ENCODE data around the gene CCT6B. TPM values are rescaled to one million over a fixed set of nuclear protein-coding genes. Genes with fewer than 3 reads are reported as not detected.
A peak's percentile ranks its signal among the peaks of the same experiment; 100 is the strongest.
"Not testable (repeated sequence)": the region's sequence is repeated elsewhere in the genome, so short reads cannot be mapped to it uniquely, and the experiment has no call there.

CCT6B gene
- total RNA-seq, 2 donors from 2014 or later, result 0.67 to 2.3 TPM

DNA sequence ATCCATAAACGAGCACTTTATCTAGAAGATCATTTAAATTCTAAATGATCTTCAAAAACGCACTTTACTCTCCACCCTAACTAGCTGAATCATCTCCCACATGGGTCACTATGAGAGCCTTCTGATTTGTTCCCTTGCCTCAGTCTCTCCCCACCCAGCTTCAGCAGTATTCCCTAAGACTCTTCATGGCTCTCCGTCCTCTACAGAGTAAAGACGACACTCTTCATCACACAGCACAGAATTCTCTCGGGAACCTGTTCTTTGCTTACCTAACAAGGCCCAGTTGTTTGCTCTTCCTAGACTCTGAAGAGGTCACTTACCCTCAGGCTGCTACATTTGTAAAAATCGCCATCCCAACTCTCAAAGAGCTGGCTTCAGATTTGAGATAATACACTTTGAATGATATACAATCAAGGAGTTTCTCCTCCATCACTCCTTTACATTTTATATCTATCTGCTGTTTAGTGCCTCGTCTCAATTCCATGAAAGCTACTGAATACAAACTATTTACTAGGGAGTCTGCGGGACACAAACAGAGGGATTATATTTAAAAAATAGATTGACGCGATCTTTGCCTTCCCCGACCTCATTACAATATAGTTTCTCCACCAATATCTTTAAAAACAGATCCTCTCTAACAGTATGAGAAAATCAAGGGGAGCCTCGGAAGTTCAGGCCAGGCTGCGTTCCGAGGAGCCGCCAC lies 18.5 kb upstream of the CCT6B start:
- H3K27ac ChIP-seq, result peak overlapping the region; percentile 99
- no peaks in the 10 kb centered on the region for H3K9me3 ChIP-seq
- no peaks in the 10 kb centered on the region for H3K27me3 ChIP-seq
- DNase-seq, result no peak
- TF ChIP-seq, protein P1, sequence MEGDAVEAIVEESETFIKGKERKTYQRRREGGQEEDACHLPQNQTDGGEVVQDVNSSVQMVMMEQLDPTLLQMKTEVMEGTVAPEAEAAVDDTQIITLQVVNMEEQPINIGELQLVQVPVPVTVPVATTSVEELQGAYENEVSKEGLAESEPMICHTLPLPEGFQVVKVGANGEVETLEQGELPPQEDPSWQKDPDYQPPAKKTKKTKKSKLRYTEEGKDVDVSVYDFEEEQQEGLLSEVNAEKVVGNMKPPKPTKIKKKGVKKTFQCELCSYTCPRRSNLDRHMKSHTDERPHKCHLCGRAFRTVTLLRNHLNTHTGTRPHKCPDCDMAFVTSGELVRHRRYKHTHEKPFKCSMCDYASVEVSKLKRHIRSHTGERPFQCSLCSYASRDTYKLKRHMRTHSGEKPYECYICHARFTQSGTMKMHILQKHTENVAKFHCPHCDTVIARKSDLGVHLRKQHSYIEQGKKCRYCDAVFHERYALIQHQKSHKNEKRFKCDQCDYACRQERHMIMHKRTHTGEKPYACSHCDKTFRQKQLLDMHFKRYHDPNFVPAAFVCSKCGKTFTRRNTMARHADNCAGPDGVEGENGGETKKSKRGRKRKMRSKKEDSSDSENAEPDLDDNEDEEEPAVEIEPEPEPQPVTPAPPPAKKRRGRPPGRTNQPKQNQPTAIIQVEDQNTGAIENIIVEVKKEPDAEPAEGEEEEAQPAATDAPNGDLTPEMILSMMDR (IDR thresholded peaks at IDR 0.05), result no peak
- peak overlapping the region; percentile 92 for H3K4me3 ChIP-seq
- intact Hi-C loops (cut with DNase I), result no loop called here
- no peaks in the 10 kb centered on the region for H3K36me3 ChIP-seq
- H3K9ac ChIP-seq (ENCODE audit: low read depth in 2 of 2, low read length in 2 of 2), result peak overlapping the region; percentile 48 to 89
- H3K4me1 ChIP-seq, result no peaks in the 10 kb centered on the region

DNA sequence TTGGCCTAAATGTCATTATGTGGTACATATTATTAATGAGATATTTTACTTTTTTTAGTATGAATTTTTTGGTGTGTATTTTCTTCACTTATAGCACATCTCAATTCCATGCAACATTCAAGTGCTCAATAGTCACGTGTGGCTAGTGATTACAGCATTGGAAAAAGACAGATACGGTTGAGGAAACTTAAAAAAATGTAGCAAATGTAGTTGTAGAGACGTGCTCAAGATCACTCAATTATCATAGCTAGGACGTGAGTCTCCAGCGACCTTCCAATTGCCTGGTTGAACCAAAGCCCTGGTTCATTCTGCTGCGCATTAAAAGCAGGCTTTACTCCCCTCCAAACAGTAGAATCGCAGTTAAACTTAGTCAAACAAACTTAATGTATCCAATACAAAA lies 17.9 kb upstream of the CCT6B start:
- intact Hi-C loops (cut with DNase I), result no loop called here
- no peak overlapping the region for H3K4me3 ChIP-seq
- no peak overlapping the region for H3K27ac ChIP-seq
- no peaks in the 10 kb centered on the region for H3K36me3 ChIP-seq
- H3K9ac ChIP-seq (ENCODE audit: low read depth in 2 of 2, low read length in 2 of 2), result no peak overlapping the region
- no peaks in the 10 kb centered on the region for H3K4me1 ChIP-seq
- DNase-seq, result no peak
- TF ChIP-seq, protein P1 (IDR thresholded peaks at IDR 0.05), result no peak
- no peaks in the 10 kb centered on the region for H3K27me3 ChIP-seq
- no peaks in the 10 kb centered on the region for H3K9me3 ChIP-seq

GRCh38 chr17:34974794-34975785 lies 13.8 kb upstream of the CCT6B start:
- H3K4me3 ChIP-seq, result no peak overlapping the region
- H3K36me3 ChIP-seq, result no peaks in the 10 kb centered on the region
- no peak overlapping the region for H3K27ac ChIP-seq
- DNase-seq, result no peak
- no peaks in the 10 kb centered on the region for H3K9me3 ChIP-seq
- no peaks in the 10 kb centered on the region for H3K27me3 ChIP-seq
- TF ChIP-seq, protein P1 (IDR thresholded peaks at IDR 0.05), result no peak
- H3K4me1 ChIP-seq, result no peaks in the 10 kb centered on the region
- no peak overlapping the region for H3K9ac ChIP-seq (ENCODE audit: low read depth in 2 of 2, low read length in 2 of 2)
- intact Hi-C loops (cut with DNase I), result no loop called here

GRCh38 chr17:34974179-34974578 lies 12.9 kb upstream of the CCT6B start:
- Histone ChIP-seq H3K9ac (ENCODE audit: low read depth in 2 of 2, low read length in 2 of 2) (no peak overlapping the region), H3K4me1 (no peaks in the 10 kb centered on the region), H3K9me3 (no peaks in the 10 kb centered on the region), H3K36me3 (no peaks in the 10 kb centered on the region), H3K4me3 (no peak overlapping the region), H3K27ac (no peak overlapping the region), H3K27me3 (no peaks in the 10 kb centered on the region)
- TF ChIP-seq, protein P1 (IDR thresholded peaks at IDR 0.05), result no peak
- DNase-seq, result no peak
- intact Hi-C loops (cut with DNase I), result no loop called here

GRCh38 chr17:34958438-34958837 lies 2.8 kb downstream of the CCT6B start:
- H3K4me1 ChIP-seq, result peaks cover 9% of the 10 kb centered on the region
- H3K27me3 ChIP-seq, result no peaks in the 10 kb centered on the region
- H3K9ac ChIP-seq (ENCODE audit: low read depth in 2 of 2, low read length in 2 of 2), result no peak overlapping the region
- H3K36me3 ChIP-seq, result no peaks in the 10 kb centered on the region
- no peak overlapping the region for H3K27ac ChIP-seq
- intact Hi-C loops (cut with DNase I), result no loop called here
- no peak overlapping the region for H3K4me3 ChIP-seq
- TF ChIP-seq, protein P1 (IDR thresholded peaks at IDR 0.05), result no peak
- no peaks in the 10 kb centered on the region for H3K9me3 ChIP-seq
- DNase-seq, result no peak

- H3K36me3 ChIP-seq; H3K27ac ChIP-seq; H3K4me3 ChIP-seq; H3K27me3 ChIP-seq; DNase-seq; intact Hi-C loops (cut with DNase I); H3K9me3 ChIP-seq; H3K4me1 ChIP-seq; H3K9ac ChIP-seq (ENCODE audit: low read depth in 2 of 2, low read length in 2 of 2): not testable (repeated sequence)
These were observed 10.5 kb downstream of the CCT6B start for GRCh38 chr17:34950780-34951179.
